IMR-90 (cell line): ENCODE measurements around the gene KRTCAP2. TPM values are rescaled to one million over a fixed set of nuclear protein-coding genes. Genes with fewer than 3 reads are reported as not detected.

Experiments used
- ATAC-seq: fragments of 200-7000 bp; cut with Tn5 transposase; 2 replicates; pipeline ENCODE4 v1.9.1; 2020; ENCODE audit warnings: low read depth, mild to moderate bottlenecking, moderate library complexity
- BruUV-seq: library from RNA; stranded (reverse); fragments of 400-500 nt; replicated peaks from 2 replicates; lab custom pipeline; 2021; lab: Mats Ljungman, UMichigan
- CTCF ChIA-PET: fragments of 300-600 bp; formaldehyde crosslinking; extraction: SDS; loops from one replicate; lab custom pipeline; 2021; ENCODE audit warnings: antibody characterized with exemption; lab: Yijun Ruan, JAX
- POLR2A ChIA-PET: fragments of 300-600 bp; sonication (Branson Sonifier 250); formaldehyde crosslinking; loops from one replicate; lab custom pipeline; 2022; ENCODE audit warnings: antibody characterized with exemption; ENCODE audit not compliant: unreplicated experiment; lab: Charles Lee
- DNase-seq: peaks from one replicate; pipeline ENCODE4 v3.0.0; 2013
- H2AFZ ChIP-seq: replicated peaks from 2 replicates; pipeline ENCODE3; 2013; ENCODE audit warnings: low read length, mild to moderate bottlenecking; ENCODE audit not compliant: poor library complexity
- H2AK5ac ChIP-seq: 2 replicates; pipeline ENCODE4 v1.6.1; 2013; ENCODE audit warnings: low read depth, low read length, inconsistent platforms
- H2AK9ac ChIP-seq: replicated peaks from 2 replicates; pipeline ENCODE3; 2013; ENCODE audit warnings: mild to moderate bottlenecking, low read depth, low read length, moderate library complexity; ENCODE audit not compliant: poor library complexity
- H2BK120ac ChIP-seq: 2 replicates; pipeline ENCODE4 v1.6.1; 2013; ENCODE audit warnings: low read depth, low read length, inconsistent platforms
- H2BK15ac ChIP-seq: 3 replicates; pipeline ENCODE4 v1.6.1; 2013; ENCODE audit warnings: low read depth, low read length, inconsistent platforms
- H2BK20ac ChIP-seq: 2 replicates; pipeline ENCODE4 v1.6.1; 2013; ENCODE audit warnings: low read depth, mild to moderate bottlenecking, inconsistent platforms, low read length, moderate library complexity
- H2BK5ac ChIP-seq: 2 replicates; pipeline ENCODE4 v1.6.1; 2013; ENCODE audit warnings: mild to moderate bottlenecking, low read depth, low read length, inconsistent platforms; ENCODE audit not compliant: poor library complexity, severe bottlenecking
- H3K14ac ChIP-seq: replicated peaks from 2 replicates; pipeline ENCODE4 v1.6.1; 2013; ENCODE audit warnings: low read depth, low read length, inconsistent platforms
- H3K18ac ChIP-seq: 2 replicates; pipeline ENCODE4 v1.6.1; 2013; ENCODE audit warnings: low read depth, low read length, control low read depth
- H3K23ac ChIP-seq: 2 replicates; pipeline ENCODE4 v1.6.1; 2013; ENCODE audit warnings: low read depth, low read length, inconsistent platforms
- H3K27ac ChIP-seq: 2 replicates; pipeline ENCODE4 v1.5.1; 2013; ENCODE audit warnings: mild to moderate bottlenecking, control low read depth, low read length; ENCODE audit not compliant: insufficient read depth
- H3K27me3 ChIP-seq: 2 replicates; pipeline ENCODE4 v1.6.1; 2013; ENCODE audit warnings: low read length; ENCODE audit not compliant: control insufficient read depth, insufficient read depth
- H3K36me3 ChIP-seq: 2 replicates; pipeline ENCODE4 v1.6.1; 2013; ENCODE audit warnings: low read length, mixed read lengths; ENCODE audit not compliant: control insufficient read depth, insufficient read depth
- H3K4ac ChIP-seq: 2 replicates; pipeline ENCODE4 v1.6.1; 2013; ENCODE audit warnings: low read depth, low read length, inconsistent platforms
- H3K4me1 ChIP-seq: 2 replicates; pipeline ENCODE4 v1.6.1; 2013; ENCODE audit warnings: low read length, mixed read lengths; ENCODE audit not compliant: control insufficient read depth, insufficient read depth
- H3K4me2 ChIP-seq: 2 replicates; pipeline ENCODE4 v1.6.1; 2013; ENCODE audit warnings: low read depth, mild to moderate bottlenecking, control low read depth, low read length, moderate library complexity
- H3K4me3 ChIP-seq: 2 replicates; pipeline ENCODE4 v1.5.1; 2013; ENCODE audit warnings: low read depth, mild to moderate bottlenecking, control low read depth, low read length, moderate library complexity; ENCODE audit not compliant: insufficient read depth
- H3K56ac ChIP-seq: 2 replicates; pipeline ENCODE4 v1.6.1; 2013; ENCODE audit warnings: low read length, inconsistent platforms; ENCODE audit not compliant: insufficient read depth; ENCODE audit errors: extremely low read depth
- H3K79me1 ChIP-seq, 2 experiments: 2 replicates each; pipeline ENCODE4 v1.6.1; 2013; ENCODE audit warnings: low read length in 2 of 2, inconsistent platforms in 1 of 2, low read depth in 1 of 2
- H3K9ac ChIP-seq: 2 replicates; pipeline ENCODE4 v1.6.1; 2013; ENCODE audit warnings: low read depth, low read length, control low read depth
- H3K9me1 ChIP-seq: 2 replicates; pipeline ENCODE4 v1.6.1; 2013; ENCODE audit warnings: low read length, inconsistent platforms; ENCODE audit not compliant: insufficient read depth
- H3K9me3 ChIP-seq: 2 replicates; pipeline ENCODE4 v1.6.1; 2013; ENCODE audit warnings: low read length; ENCODE audit not compliant: control insufficient read depth, insufficient read depth
- H4K20me1 ChIP-seq: 2 replicates; pipeline ENCODE4 v1.6.1; 2013; ENCODE audit warnings: low read length, inconsistent platforms; ENCODE audit not compliant: insufficient read depth
- H4K5ac ChIP-seq: 2 replicates; pipeline ENCODE4 v1.6.1; 2013; ENCODE audit warnings: mild to moderate bottlenecking, low read depth, low read length, control low read depth
- H4K8ac ChIP-seq, 2 experiments: 2 replicates each; pipeline ENCODE4 v1.6.1; 2013; ENCODE audit warnings: low read depth in 2 of 2, low read length in 2 of 2, control low read depth in 1 of 2, inconsistent platforms in 1 of 2
- H4K91ac ChIP-seq: 2 replicates; pipeline ENCODE4 v1.6.1; 2013; ENCODE audit warnings: low read depth, low read length, inconsistent platforms; ENCODE audit not compliant: insufficient read depth
- BHLHE40 ChIP-seq: fragments of 150-350 bp; IDR thresholded peaks from 2 replicates; pipeline ENCODE4 v1.6.1; 2016; ENCODE audit warnings: mild to moderate bottlenecking, low read depth, low read length
- CEBPB ChIP-seq: IDR thresholded peaks from 2 replicates; pipeline ENCODE4 v1.6.1; 2012; ENCODE audit warnings: low read depth, low read length, improper control_type of control experiment
- CHD1 ChIP-seq: IDR thresholded peaks from 2 replicates; pipeline ENCODE4 v1.6.1; 2012; ENCODE audit warnings: low read depth, low read length, improper control_type of control experiment
- FOS ChIP-seq: fragments of 150-350 bp; IDR thresholded peaks from 2 replicates; pipeline ENCODE4 v1.6.1; 2016; ENCODE audit warnings: low read depth, low read length
- MAFK ChIP-seq: IDR thresholded peaks from 2 replicates; pipeline ENCODE4 v1.6.1; 2012; ENCODE audit warnings: low read depth, low read length, improper control_type of control experiment
- MAZ ChIP-seq: IDR thresholded peaks from 2 replicates; pipeline ENCODE4 v1.6.1; 2012; ENCODE audit warnings: low read depth, mild to moderate bottlenecking, low read length, improper control_type of control experiment, moderate library complexity, borderline replicate concordance
- MXI1 ChIP-seq: IDR thresholded peaks from 2 replicates; pipeline ENCODE4 v1.6.1; 2012; ENCODE audit warnings: low read depth, mild to moderate bottlenecking, low read length, moderate library complexity, borderline replicate concordance
- NFE2L2 ChIP-seq: fragments of 150-350 bp; IDR thresholded peaks from 2 replicates; pipeline ENCODE4 v1.6.1; 2016; ENCODE audit warnings: low read depth, mild to moderate bottlenecking, low read length
- POLR2A ChIP-seq: IDR thresholded peaks from 2 replicates; pipeline ENCODE4 v1.6.1; 2012; ENCODE audit warnings: mild to moderate bottlenecking, low read depth, low read length
- RAD21 ChIP-seq: IDR thresholded peaks from 2 replicates; pipeline ENCODE4 v1.6.1; 2012; ENCODE audit warnings: low read length, improper control_type of control experiment
- RCOR1 ChIP-seq: IDR thresholded peaks from 2 replicates; pipeline ENCODE4 v1.6.1; 2012; ENCODE audit warnings: mild to moderate bottlenecking, low read length, improper control_type of control experiment; ENCODE audit not compliant: insufficient replicate concordance
- RFX5 ChIP-seq: IDR thresholded peaks from 2 replicates; pipeline ENCODE4 v1.8.0; 2012; ENCODE audit warnings: low read depth, mild to moderate bottlenecking, low read length, moderate library complexity
- SMC3 ChIP-seq: fragments of 150-350 bp; IDR thresholded peaks from 2 replicates; pipeline ENCODE4 v1.6.1; 2016; ENCODE audit warnings: low read depth, mild to moderate bottlenecking, antibody characterized with exemption, low read length, moderate library complexity
- WGBS, 2 experiments: methylation state at CpG; one replicate each; pipeline versions ENCODE4 v1.1.5 to v1.1.7; 2013; ENCODE audit warnings: missing lambda C conversion rate in 2 of 2; ENCODE audit not compliant: insufficient read length in 1 of 2; ENCODE audit errors: extremely low coverage in 2 of 2; 5-methylcytosine and 5-hydroxymethylcytosine counted together
- dilution Hi-C: fragments of 300-500 bp; cut with HindIII; formaldehyde crosslinking; loops from one replicate; pipeline ENCODE4 v1.14.3; 2018; ENCODE audit warnings: low sequenced_read_pairs; ENCODE audit not compliant: unreplicated experiment
- in situ Hi-C: fragments of 300-500 bp; cut with MboI; formaldehyde crosslinking; loops from 3 replicates; pipeline ENCODE4 v1.14.3; 2019; ENCODE audit warnings: low sequenced_read_pairs, inconsistent platforms, mixed read lengths
- intact Hi-C: fragments of 100-400 bp; cut with micrococcal nuclease; formaldehyde crosslinking; loops from 2 replicates; pipeline ENCODE4 v1.10.0; 2022
- polyA plus RNA-seq, 3 experiments: library from polyadenylated mRNA; depleted of rRNA; stranded (reverse); fragments of >200 nt; gene quantifications; 2 replicates each; pipeline ENCODE4 v1.2.3, GENCODE V29; 2012; ENCODE audit warnings: low replicate concordance in 1 of 3
- total RNA-seq: library from RNA; depleted of rRNA; stranded (reverse); fragments of >200 nt; gene quantifications from 2 replicates; pipeline ENCODE4 v1.2.3, GENCODE V29; 2012
- TF ChIP-seq, protein P1 (sequence below): fragments of 150-350 bp; IDR thresholded peaks from 2 replicates; pipeline ENCODE4 v1.6.1; 2017; ENCODE audit warnings: mild to moderate bottlenecking, antibody characterized with exemption, low read length, low read depth
- TF ChIP-seq, protein P2 (sequence below): fragments of 150-350 bp; IDR thresholded peaks from 2 replicates; pipeline ENCODE4 v1.6.1; 2016; ENCODE audit warnings: low read depth, mild to moderate bottlenecking, low read length, moderate library complexity, borderline replicate concordance
- TF ChIP-seq, protein P3 (sequence below): conservative IDR thresholded peaks from 2 replicates; pipeline ENCODE4 v1.5.1; 2012; ENCODE audit warnings: mild to moderate bottlenecking, low read depth, low read length, improper control_type of control experiment

The KRTCAP2 gene
- total and polyA plus RNA-seq, 2 of the 4 experiments (the other 2 are of a cell fraction), result 76.7 to 232 TPM

DNA sequence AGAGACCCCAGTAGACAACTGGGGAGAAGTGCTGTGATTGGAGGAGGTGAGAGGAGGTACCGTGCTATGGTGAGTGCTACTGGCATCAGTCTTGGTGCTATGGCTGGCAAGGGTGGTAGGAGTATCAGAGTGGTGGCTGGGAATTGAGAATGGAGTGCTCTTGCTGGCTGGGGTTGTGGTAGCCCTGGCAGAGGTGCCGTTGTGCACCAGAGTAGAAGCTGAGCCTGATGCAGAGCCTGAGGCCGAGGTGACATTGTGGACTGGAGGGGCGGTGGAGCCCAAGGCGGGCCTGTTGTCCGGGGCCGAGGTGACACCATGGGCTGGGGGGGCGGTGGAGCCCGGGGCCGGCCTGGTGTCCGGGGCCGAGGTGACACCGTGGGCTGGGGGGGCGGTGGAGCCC, 15.2 kb upstream of the KRTCAP2 start:
- Histone ChIP-seq H3K4me2 (no peak overlapping the region), H2BK5ac (no peak overlapping the region), H4K91ac (no peak overlapping the region), H2BK20ac (no peak overlapping the region), H3K36me3 (peaks cover 4% of the 10 kb centered on the region; the same call in 1 of the 2 replicates), H3K14ac (no peak overlapping the region), H3K56ac (no peak overlapping the region), H3K18ac (no peak overlapping the region), H3K23ac (no peak overlapping the region), H2AK5ac (no peak overlapping the region), H2AFZ (no peak overlapping the region), H3K4ac (no peak overlapping the region), H3K9me1 (peaks cover 4% of the 10 kb centered on the region), H4K20me1 (no peaks in the 10 kb centered on the region), H3K79me1 (no peaks in the 10 kb centered on the region), H4K5ac (no peak overlapping the region), H4K8ac (no peak overlapping the region), H2BK120ac (no peak overlapping the region), H3K27ac (no peak overlapping the region), H3K9me3 (no peaks in the 10 kb centered on the region), H2BK15ac (no peak overlapping the region), H3K9ac (no peak overlapping the region), H2AK9ac (no peak overlapping the region), H3K27me3 (no peaks in the 10 kb centered on the region), H3K4me3 (no peak overlapping the region), H3K4me1 (peaks cover 4% of the 10 kb centered on the region)
- TF ChIP-seq, protein P1, sequence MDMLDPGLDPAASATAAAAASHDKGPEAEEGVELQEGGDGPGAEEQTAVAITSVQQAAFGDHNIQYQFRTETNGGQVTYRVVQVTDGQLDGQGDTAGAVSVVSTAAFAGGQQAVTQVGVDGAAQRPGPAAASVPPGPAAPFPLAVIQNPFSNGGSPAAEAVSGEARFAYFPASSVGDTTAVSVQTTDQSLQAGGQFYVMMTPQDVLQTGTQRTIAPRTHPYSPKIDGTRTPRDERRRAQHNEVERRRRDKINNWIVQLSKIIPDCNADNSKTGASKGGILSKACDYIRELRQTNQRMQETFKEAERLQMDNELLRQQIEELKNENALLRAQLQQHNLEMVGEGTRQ, result no peak
- TF ChIP-seq, protein P2, sequence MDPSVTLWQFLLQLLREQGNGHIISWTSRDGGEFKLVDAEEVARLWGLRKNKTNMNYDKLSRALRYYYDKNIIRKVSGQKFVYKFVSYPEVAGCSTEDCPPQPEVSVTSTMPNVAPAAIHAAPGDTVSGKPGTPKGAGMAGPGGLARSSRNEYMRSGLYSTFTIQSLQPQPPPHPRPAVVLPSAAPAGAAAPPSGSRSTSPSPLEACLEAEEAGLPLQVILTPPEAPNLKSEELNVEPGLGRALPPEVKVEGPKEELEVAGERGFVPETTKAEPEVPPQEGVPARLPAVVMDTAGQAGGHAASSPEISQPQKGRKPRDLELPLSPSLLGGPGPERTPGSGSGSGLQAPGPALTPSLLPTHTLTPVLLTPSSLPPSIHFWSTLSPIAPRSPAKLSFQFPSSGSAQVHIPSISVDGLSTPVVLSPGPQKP, result no peak
- TF ChIP-seq BHLHE40 (no peak), MAFK (no peak), FOS (no peak), CEBPB (no peak), NFE2L2 (no peak), RCOR1 (no peak), MAZ (no peak), RAD21 (no peak), CHD1 (no peak), RFX5 (no peak), SMC3 (no peak), MXI1 (no peak), POLR2A (no peak)
- TF ChIP-seq, protein P3, sequence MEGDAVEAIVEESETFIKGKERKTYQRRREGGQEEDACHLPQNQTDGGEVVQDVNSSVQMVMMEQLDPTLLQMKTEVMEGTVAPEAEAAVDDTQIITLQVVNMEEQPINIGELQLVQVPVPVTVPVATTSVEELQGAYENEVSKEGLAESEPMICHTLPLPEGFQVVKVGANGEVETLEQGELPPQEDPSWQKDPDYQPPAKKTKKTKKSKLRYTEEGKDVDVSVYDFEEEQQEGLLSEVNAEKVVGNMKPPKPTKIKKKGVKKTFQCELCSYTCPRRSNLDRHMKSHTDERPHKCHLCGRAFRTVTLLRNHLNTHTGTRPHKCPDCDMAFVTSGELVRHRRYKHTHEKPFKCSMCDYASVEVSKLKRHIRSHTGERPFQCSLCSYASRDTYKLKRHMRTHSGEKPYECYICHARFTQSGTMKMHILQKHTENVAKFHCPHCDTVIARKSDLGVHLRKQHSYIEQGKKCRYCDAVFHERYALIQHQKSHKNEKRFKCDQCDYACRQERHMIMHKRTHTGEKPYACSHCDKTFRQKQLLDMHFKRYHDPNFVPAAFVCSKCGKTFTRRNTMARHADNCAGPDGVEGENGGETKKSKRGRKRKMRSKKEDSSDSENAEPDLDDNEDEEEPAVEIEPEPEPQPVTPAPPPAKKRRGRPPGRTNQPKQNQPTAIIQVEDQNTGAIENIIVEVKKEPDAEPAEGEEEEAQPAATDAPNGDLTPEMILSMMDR, result no peak
- no TSS peak for BruUV-seq
- CTCF ChIA-PET, result no interaction called here
- dilution Hi-C loops (no loop called here), in situ Hi-C loops (no loop called here), intact Hi-C loops (no loop called here)
- POLR2A ChIA-PET, result interaction anchor here (0.5 kb wide), 1 partner anchor 71 kb away, joined by 3 read pairs; no protein-coding TSS in a partner anchor
- ATAC-seq (no peak), DNase-seq (no peak)
- 88% methylated on average over 12 of the region's 14 CpGs; no CpG with 5 or more reads in 1 of the 2 experiments for WGBS, 2 experiments
